CMK (cell line): Measurements from ENCODE around the gene GRM4.

Experiments
- DNase-seq: peaks from one replicate; pipeline ENCODE4 v3.0.0-alpha.2; 2010; ENCODE audit warnings: low read depth

Gene GRM4

GRCh38 chr6:34106421-34106820 lies 39.5 kb downstream of the GRM4 start:
- no peak for DNase-seq

- no peak for DNase-seq
Measured at GRCh38 chr6:34104628-34105027, 41.3 kb downstream of the GRM4 start.

GRCh38 chr6:34104186-34104585 lies 41.7 kb downstream of the GRM4 start:
- no peak for DNase-seq

GRCh38 chr6:34103321-34103720 lies 42.6 kb downstream of the GRM4 start:
- no peak for DNase-seq

GRCh38 chr6:34102696-34103095 lies 43.2 kb downstream of the GRM4 start:
- DNase-seq = no peak

GRCh38 chr6:34102099-34102656 lies 43.7 kb downstream of the GRM4 start:
- no peak for DNase-seq

GRCh38 chr6:34100788-34101187 lies 45.1 kb downstream of the GRM4 start:
- DNase-seq = no peak

GRCh38 chr6:34099878-34100277 lies 46.0 kb downstream of the GRM4 start:
- DNase-seq = no peak

- DNase-seq = no peak
Measured at GRCh38 chr6:34098045-34098936, 47.6 kb downstream of the GRM4 start.

GRCh38 chr6:34096814-34097213 lies 49.1 kb downstream of the GRM4 start:
- DNase-seq = no peak

GRCh38 chr6:34096193-34096592 lies 49.7 kb downstream of the GRM4 start:
- DNase-seq = no peak

GRCh38 chr6:34095741-34096140 lies 50.1 kb downstream of the GRM4 start:
- DNase-seq = no peak

- DNase-seq = no peak
Measured at GRCh38 chr6:34095136-34095505, 50.8 kb downstream of the GRM4 start.

GRCh38 chr6:34094474-34095135 lies 51.3 kb downstream of the GRM4 start:
- no peak for DNase-seq

GRCh38 chr6:34093854-34094430 lies 51.9 kb downstream of the GRM4 start:
- DNase-seq = no peak

- DNase-seq = no peak
Measured at GRCh38 chr6:34093206-34093605, 52.7 kb downstream of the GRM4 start.

- DNase-seq = no peak
Measured at GRCh38 chr6:34092631-34093030, 53.3 kb downstream of the GRM4 start.

GRCh38 chr6:34090935-34091334 lies 55.0 kb downstream of the GRM4 start:
- DNase-seq = no peak

GRCh38 chr6:34090529-34090928 lies 55.4 kb downstream of the GRM4 start:
- no peak for DNase-seq

- DNase-seq = no peak
Measured at GRCh38 chr6:34086558-34086957, 59.3 kb downstream of the GRM4 start.

- DNase-seq = no peak
Measured at GRCh38 chr6:34085453-34086170, 60.3 kb downstream of the GRM4 start.

GRCh38 chr6:34084591-34085290 lies 61.1 kb downstream of the GRM4 start:
- no peak for DNase-seq
